ENCODE data around the gene DOCK1. TPM values are rescaled to one million over a fixed set of nuclear protein-coding genes. Genes with fewer than 3 reads are reported as not detected.

The DOCK1 gene
- total and polyA plus RNA-seq, 2 experiments from 2014 or later: 22.8 to 45.6 TPM

GRCh38 chr10:127186813-127187212, 281.6 kb downstream of the DOCK1 start:
- Histone ChIP-seq H3K9me3 (ENCODE audit: low read depth) (no peaks in the 10 kb centered on the region), H3K27ac (no peak overlapping the region), H3K36me3 (ENCODE audit: low read depth) (no peaks in the 10 kb centered on the region), H3K27me3 (replicated peaks; ENCODE audit: insufficient read depth) (no peaks in the 10 kb centered on the region), H3K9me2 (ENCODE audit: insufficient read depth) (no peaks in the 10 kb centered on the region), H3F3A (ENCODE audit: insufficient read depth) (no peaks in the 10 kb centered on the region), H3K79me2 (ENCODE audit: insufficient read depth) (no peaks in the 10 kb centered on the region), H3K4me1 (ENCODE audit: insufficient read depth) (no peaks in the 10 kb centered on the region), H2AFZ (no peak overlapping the region), H3K4me3 (no peak overlapping the region), H3K9ac (no peak overlapping the region), H3K4me2 (ENCODE audit: unreplicated experiment) (no peak overlapping the region), H4K20me1 (ENCODE audit: insufficient read depth) (no peaks in the 10 kb centered on the region; the same call in 1 of the 2 replicates)
- in situ Hi-C loops (cut with MboI): no loop called here
- TF ChIP-seq EZH2 (IDR thresholded peaks at IDR 0.05; ENCODE audit: insufficient read depth, poor library complexity, severe bottlenecking) (no peak), EZH2phosphoT487 (IDR thresholded peaks at IDR 0.05; ENCODE audit: insufficient read depth, low read depth) (no peak)
- WGBS, 2 experiments (ENCODE audit: low coverage in 1 of 2, low lambda C conversion rate in 2 of 2, missing lambda C conversion rate in 2 of 2): 68 to 71% methylated on average over 7 of the region's 7 CpGs
- DNase-seq: no peak

GRCh38 chr10:127189226-127189625, 284.0 kb downstream of the DOCK1 start:
- H3K27me3 ChIP-seq (replicated peaks; ENCODE audit: insufficient read depth): no peaks in the 10 kb centered on the region
- peaks cover 10% of the 10 kb centered on the region for H3F3A ChIP-seq (ENCODE audit: insufficient read depth)
- H3K79me2 ChIP-seq (ENCODE audit: insufficient read depth): no peaks in the 10 kb centered on the region
- no peaks in the 10 kb centered on the region for H3K9me3 ChIP-seq (ENCODE audit: low read depth)
- peaks cover 5% of the 10 kb centered on the region; the same call in 1 of the 2 replicates for H4K20me1 ChIP-seq (ENCODE audit: insufficient read depth)
- H3K4me1 ChIP-seq (ENCODE audit: insufficient read depth): no peaks in the 10 kb centered on the region
- H3K4me2 ChIP-seq (ENCODE audit: unreplicated experiment): no peak overlapping the region
- in situ Hi-C loops (cut with MboI): no loop called here
- H3K27ac ChIP-seq: no peak overlapping the region
- no peaks in the 10 kb centered on the region for H3K36me3 ChIP-seq (ENCODE audit: low read depth)
- TF ChIP-seq EZH2 (IDR thresholded peaks at IDR 0.05; ENCODE audit: insufficient read depth, poor library complexity, severe bottlenecking) (no peak), EZH2phosphoT487 (IDR thresholded peaks at IDR 0.05; ENCODE audit: insufficient read depth, low read depth) (no peak)
- DNase-seq: no peak
- H2AFZ ChIP-seq: no peak overlapping the region
- no peak overlapping the region for H3K4me3 ChIP-seq
- H3K9me2 ChIP-seq (ENCODE audit: insufficient read depth): no peaks in the 10 kb centered on the region
- H3K9ac ChIP-seq: no peak overlapping the region

- in situ Hi-C loops (cut with MboI): no loop called here
- no peaks in the 10 kb centered on the region for H3K36me3 ChIP-seq (ENCODE audit: low read depth)
- no peak overlapping the region for H3K27ac ChIP-seq
- H3K4me2 ChIP-seq (ENCODE audit: unreplicated experiment): no peak overlapping the region
- no peaks in the 10 kb centered on the region for H3K9me3 ChIP-seq (ENCODE audit: low read depth)
- no peaks in the 10 kb centered on the region for H3K27me3 ChIP-seq (replicated peaks; ENCODE audit: insufficient read depth)
- 78 to 79% methylated on average over 5 of the region's 5 CpGs for WGBS, 2 experiments (ENCODE audit: low coverage in 1 of 2, low lambda C conversion rate in 2 of 2, missing lambda C conversion rate in 2 of 2)
- peaks cover 5% of the 10 kb centered on the region; the same call in 1 of the 2 replicates for H4K20me1 ChIP-seq (ENCODE audit: insufficient read depth)
- no peak for DNase-seq
- H3K9me2 ChIP-seq (ENCODE audit: insufficient read depth): no peaks in the 10 kb centered on the region
- H2AFZ ChIP-seq: no peak overlapping the region
- TF ChIP-seq EZH2 (IDR thresholded peaks at IDR 0.05; ENCODE audit: insufficient read depth, poor library complexity, severe bottlenecking) (no peak), EZH2phosphoT487 (IDR thresholded peaks at IDR 0.05; ENCODE audit: insufficient read depth, low read depth) (no peak)
- 0 out of 2 replicates have a peak, but pooled peaks cover 2% of the 10 kb centered on the region for H3K4me1 ChIP-seq (ENCODE audit: insufficient read depth)
- H3K4me3 ChIP-seq: no peak overlapping the region
- no peak overlapping the region for H3K9ac ChIP-seq
- peaks cover 15% of the 10 kb centered on the region for H3F3A ChIP-seq (ENCODE audit: insufficient read depth)
- H3K79me2 ChIP-seq (ENCODE audit: insufficient read depth): no peaks in the 10 kb centered on the region
Measured at GRCh38 chr10:127190427-127190826, 285.2 kb downstream of the DOCK1 start.

GRCh38 chr10:127193125-127193524, 287.9 kb downstream of the DOCK1 start:
- 77 to 78% methylated on average over 7 of the region's 7 CpGs for WGBS, 2 experiments (ENCODE audit: low coverage in 1 of 2, low lambda C conversion rate in 2 of 2, missing lambda C conversion rate in 2 of 2)
- peaks cover 15% of the 10 kb centered on the region for H3F3A ChIP-seq (ENCODE audit: insufficient read depth)
- H3K9me2 ChIP-seq (ENCODE audit: insufficient read depth): no peaks in the 10 kb centered on the region
- H3K4me2 ChIP-seq (ENCODE audit: unreplicated experiment): no peak overlapping the region
- no peak overlapping the region for H3K27ac ChIP-seq
- H2AFZ ChIP-seq: no peak overlapping the region
- TF ChIP-seq EZH2phosphoT487 (IDR thresholded peaks at IDR 0.05; ENCODE audit: insufficient read depth, low read depth) (no peak), EZH2 (IDR thresholded peaks at IDR 0.05; ENCODE audit: insufficient read depth, poor library complexity, severe bottlenecking) (no peak)
- peaks cover 5% of the 10 kb centered on the region; the same call in 1 of the 2 replicates for H4K20me1 ChIP-seq (ENCODE audit: insufficient read depth)
- H3K36me3 ChIP-seq (ENCODE audit: low read depth): no peaks in the 10 kb centered on the region
- no peaks in the 10 kb centered on the region for H3K27me3 ChIP-seq (replicated peaks; ENCODE audit: insufficient read depth)
- H3K4me1 ChIP-seq (ENCODE audit: insufficient read depth): 0 out of 2 replicates have a peak, but pooled peaks cover 8% of the 10 kb centered on the region
- H3K79me2 ChIP-seq (ENCODE audit: insufficient read depth): no peaks in the 10 kb centered on the region
- in situ Hi-C loops (cut with MboI): no loop called here
- H3K9me3 ChIP-seq (ENCODE audit: low read depth): no peaks in the 10 kb centered on the region
- H3K4me3 ChIP-seq: no peak overlapping the region
- peak; percentile 26 for DNase-seq
- H3K9ac ChIP-seq: no peak overlapping the region

GRCh38 chr10:127194111-127194510, 288.9 kb downstream of the DOCK1 start:
- no peak overlapping the region for H2AFZ ChIP-seq
- in situ Hi-C loops (cut with MboI): no loop called here
- DNase-seq: peak; percentile 9
- no peak overlapping the region for H3K4me2 ChIP-seq (ENCODE audit: unreplicated experiment)
- H3K9me3 ChIP-seq (ENCODE audit: low read depth): no peaks in the 10 kb centered on the region
- peaks cover 15% of the 10 kb centered on the region for H3F3A ChIP-seq (ENCODE audit: insufficient read depth)
- H3K27ac ChIP-seq: no peak overlapping the region
- H3K79me2 ChIP-seq (ENCODE audit: insufficient read depth): no peaks in the 10 kb centered on the region
- 71 to 76% methylated on average over 2 of the region's 2 CpGs for WGBS, 2 experiments (ENCODE audit: low coverage in 1 of 2, low lambda C conversion rate in 2 of 2, missing lambda C conversion rate in 2 of 2)
- H3K36me3 ChIP-seq (ENCODE audit: low read depth): no peaks in the 10 kb centered on the region
- TF ChIP-seq EZH2 (IDR thresholded peaks at IDR 0.05; ENCODE audit: insufficient read depth, poor library complexity, severe bottlenecking) (no peak), EZH2phosphoT487 (IDR thresholded peaks at IDR 0.05; ENCODE audit: insufficient read depth, low read depth) (no peak)
- peaks cover 5% of the 10 kb centered on the region; the same call in 1 of the 2 replicates for H4K20me1 ChIP-seq (ENCODE audit: insufficient read depth)
- 0 out of 2 replicates have a peak, but pooled peaks cover 8% of the 10 kb centered on the region for H3K4me1 ChIP-seq (ENCODE audit: insufficient read depth)
- no peaks in the 10 kb centered on the region for H3K9me2 ChIP-seq (ENCODE audit: insufficient read depth)
- no peaks in the 10 kb centered on the region for H3K27me3 ChIP-seq (replicated peaks; ENCODE audit: insufficient read depth)
- H3K4me3 ChIP-seq: no peak overlapping the region
- no peak overlapping the region for H3K9ac ChIP-seq
